LNCAP (cell line): ENCODE results near the gene GBX1.

Source experiments
- TF ChIP-seq, protein P1 (sequence below): fragments of 450-650 bp; IDR thresholded peaks from 2 replicates; pipeline ENCODE4 v1.5.1; 2017; ENCODE audit warnings: mild to moderate bottlenecking

The GBX1 gene

DNA sequence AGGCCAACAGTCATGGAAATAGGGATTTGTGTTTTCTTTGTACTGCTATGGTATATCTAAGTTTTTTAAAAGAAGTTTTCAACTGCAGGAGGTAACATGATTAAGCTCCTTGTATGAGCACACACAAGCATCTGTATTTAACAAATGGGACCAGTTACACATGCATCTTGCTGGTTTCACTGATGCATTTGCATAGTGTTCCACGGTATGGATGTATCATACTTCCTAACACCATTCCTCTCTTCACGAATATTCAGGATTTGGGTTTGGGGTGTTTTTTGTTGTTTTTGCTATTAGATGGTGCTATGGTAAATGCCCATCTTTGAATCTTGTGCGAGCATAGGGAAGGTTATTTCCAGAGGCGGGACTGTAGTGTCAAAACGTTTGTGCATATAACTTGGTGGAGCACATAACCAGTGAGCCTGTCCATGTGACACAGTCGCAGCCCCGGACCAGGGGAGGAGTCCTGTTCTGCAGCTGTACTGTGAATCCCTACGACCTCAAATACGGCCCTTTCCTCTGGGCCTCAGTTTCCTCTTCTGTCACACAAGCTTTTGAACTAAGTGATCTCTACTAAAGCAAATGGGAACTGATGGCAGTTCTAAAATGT, 40.9 kb upstream of the GBX1 start:
- TF ChIP-seq, protein P1, sequence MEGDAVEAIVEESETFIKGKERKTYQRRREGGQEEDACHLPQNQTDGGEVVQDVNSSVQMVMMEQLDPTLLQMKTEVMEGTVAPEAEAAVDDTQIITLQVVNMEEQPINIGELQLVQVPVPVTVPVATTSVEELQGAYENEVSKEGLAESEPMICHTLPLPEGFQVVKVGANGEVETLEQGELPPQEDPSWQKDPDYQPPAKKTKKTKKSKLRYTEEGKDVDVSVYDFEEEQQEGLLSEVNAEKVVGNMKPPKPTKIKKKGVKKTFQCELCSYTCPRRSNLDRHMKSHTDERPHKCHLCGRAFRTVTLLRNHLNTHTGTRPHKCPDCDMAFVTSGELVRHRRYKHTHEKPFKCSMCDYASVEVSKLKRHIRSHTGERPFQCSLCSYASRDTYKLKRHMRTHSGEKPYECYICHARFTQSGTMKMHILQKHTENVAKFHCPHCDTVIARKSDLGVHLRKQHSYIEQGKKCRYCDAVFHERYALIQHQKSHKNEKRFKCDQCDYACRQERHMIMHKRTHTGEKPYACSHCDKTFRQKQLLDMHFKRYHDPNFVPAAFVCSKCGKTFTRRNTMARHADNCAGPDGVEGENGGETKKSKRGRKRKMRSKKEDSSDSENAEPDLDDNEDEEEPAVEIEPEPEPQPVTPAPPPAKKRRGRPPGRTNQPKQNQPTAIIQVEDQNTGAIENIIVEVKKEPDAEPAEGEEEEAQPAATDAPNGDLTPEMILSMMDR: no peak

DNA sequence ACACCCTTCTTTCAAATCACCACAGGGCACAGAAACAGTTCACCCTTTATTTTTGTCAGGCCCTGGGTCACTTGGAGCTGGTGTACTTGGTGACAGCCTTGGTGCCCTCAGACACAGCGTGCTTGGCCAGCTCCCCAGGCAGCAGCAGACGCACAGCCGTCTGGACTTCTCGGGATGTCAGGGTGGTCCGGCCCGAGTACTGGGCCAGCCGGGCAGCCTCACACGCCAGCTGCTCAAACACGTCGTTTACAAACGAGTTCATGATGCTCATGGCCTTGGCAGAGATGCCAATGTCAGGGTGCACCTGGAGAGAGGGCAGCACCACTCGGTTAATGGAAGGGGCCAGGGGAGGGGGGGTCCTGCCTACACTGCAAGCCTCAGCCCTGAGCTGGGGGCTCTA, 40.3 kb upstream of the GBX1 start:
- TF ChIP-seq, protein P1: no peak

DNA sequence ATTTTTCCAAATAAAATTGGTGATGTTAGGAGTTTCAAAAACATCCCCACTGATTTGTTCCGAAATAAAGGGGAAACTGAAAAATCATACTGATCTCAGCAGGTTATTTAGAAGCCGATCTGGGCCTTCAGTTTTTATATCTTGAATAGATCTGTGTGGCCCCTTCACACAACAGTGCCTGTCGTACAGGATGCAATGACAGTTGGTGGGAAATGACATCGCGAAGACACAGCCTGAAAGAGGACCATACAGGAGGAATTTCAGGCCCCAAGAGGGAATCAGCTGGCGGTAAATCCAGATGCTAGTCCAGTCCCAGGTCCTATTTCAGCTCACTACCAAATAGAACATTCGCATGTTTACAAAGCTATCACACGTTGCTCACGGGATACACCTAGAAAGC, 39.8 kb upstream of the GBX1 start:
- TF ChIP-seq, protein P1: no peak

DNA sequence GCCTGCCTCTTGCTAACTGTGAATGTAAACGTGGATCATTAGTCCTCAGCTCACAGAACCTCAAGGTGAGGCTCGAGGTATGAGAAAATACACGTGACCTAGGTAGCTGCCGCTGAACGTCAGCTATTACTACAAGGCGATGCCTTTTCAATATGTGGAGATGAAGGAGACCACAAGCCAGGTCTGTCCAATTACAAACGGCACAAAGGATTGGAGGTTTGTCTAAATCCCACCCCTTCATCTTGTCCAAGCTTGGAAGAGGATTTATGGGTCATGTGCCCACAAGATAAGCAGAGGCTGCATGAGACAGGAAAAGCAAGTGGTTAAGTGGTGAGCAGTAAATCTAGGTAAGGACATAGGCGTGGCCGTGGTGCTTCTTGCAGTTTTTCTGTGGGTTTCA, 39.4 kb upstream of the GBX1 start:
- TF ChIP-seq, protein P1: no peak

DNA sequence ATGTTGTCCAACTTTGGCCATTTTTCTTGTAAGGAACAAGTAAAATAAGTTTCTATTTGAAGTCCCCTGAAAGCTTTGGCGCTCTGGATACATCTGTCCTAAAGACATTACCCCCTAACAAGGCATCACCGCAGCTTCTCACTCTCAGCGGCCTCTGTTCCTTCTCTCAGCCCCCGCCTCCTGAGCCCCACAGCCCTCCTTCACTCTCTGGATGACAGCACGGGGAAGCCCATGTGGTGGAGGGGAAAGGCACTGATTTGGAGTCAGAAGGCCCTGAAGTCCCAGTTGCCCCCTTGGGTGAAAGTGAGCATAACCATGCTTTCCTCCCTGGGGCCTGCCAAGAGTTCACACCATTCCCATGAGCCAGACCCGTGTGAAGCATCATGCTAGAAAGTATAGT, 38.2 kb upstream of the GBX1 start:
- TF ChIP-seq, protein P1: no peak

DNA sequence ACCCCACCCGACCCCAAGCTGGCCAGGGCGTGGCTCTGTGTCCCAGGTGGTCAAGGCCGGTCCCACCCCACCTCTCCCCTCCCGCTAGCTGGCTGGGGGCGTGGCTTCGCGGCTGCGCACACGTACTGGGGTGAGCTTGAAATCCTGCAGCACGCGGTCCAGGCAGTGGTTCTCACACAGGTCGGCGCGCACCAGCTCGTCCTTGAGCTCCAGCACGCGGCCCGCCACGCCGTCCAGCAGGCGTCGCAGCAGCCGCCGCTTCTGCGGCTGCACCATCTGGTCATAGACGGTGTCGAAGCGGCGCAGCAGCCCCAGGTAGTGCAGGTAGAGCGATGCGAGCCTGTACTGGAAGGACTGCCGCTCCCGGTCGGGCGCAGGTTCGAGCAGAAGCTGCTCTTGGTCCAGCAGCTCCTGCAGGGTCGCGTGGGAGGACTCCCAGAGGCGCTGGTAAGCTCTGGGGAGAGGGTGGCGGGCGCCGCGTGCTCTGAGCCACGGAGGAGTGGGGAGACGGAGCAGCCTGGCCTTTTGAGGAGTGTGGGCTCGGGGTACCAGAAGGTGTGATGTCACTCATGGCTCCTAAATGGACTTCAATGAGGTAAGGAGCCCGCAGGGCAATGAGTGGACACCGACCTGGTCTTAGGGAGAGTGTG, 37.0 kb upstream of the GBX1 start:
- TF ChIP-seq, protein P1: no peak

DNA sequence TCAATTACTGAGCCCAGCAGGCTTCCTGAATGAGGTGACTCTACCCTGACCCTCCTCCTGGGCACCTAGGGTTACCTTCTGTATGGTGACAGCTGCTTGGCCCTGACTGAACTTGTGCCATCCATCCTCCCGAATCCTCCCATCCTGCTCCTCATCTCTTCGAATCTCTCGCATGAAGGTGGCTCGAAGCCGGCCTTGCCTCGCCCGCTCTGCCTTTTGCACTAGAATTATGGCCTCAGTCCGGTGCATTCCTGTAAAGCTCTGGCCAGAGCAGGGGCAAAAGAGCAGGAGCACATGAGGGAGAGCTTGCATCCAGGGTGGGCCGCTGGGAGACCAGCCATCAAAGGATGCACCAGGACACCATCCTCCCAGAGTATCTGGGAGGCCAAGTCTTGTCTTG, 35.3 kb upstream of the GBX1 start:
- TF ChIP-seq, protein P1: no peak
